ENCODE data around the gene IL1RAP. TPM values are rescaled to one million over a fixed set of nuclear protein-coding genes. Genes with fewer than 3 reads are reported as not detected.

IL1RAP gene
- total RNA-seq, 1 experiment from 2014 or later, result 1.6 TPM

GRCh38 chr3:190697502-190697830 lies 183.6 kb downstream of the IL1RAP start:
- Histone ChIP-seq H3K4me1 (ENCODE audit: low read length) (no peaks in the 10 kb centered on the region), H3K36me3 (ENCODE audit: insufficient read depth, low read length) (no peaks in the 10 kb centered on the region), H2AFZ (ENCODE audit: low read length) (no peak overlapping the region), H3K79me2 (ENCODE audit: low read length) (no peaks in the 10 kb centered on the region), H3K9ac (ENCODE audit: low read length) (no peak overlapping the region), H3K27ac (ENCODE audit: low read length) (no peak overlapping the region), H3K27me3 (ENCODE audit: low read length) (no peaks in the 10 kb centered on the region), H3K9me3 (ENCODE audit: low read length) (no peaks in the 10 kb centered on the region; the same call in 1 of the 2 replicates), H3K9me2 (replicated peaks; ENCODE audit: insufficient read depth, low read length) (no peaks in the 10 kb centered on the region), H3K4me3 (ENCODE audit: low read length) (no peak overlapping the region), H3K4me2 (ENCODE audit: low read depth, low read length, poor library complexity, severe bottlenecking) (no peak overlapping the region), H4K20me1 (ENCODE audit: insufficient read depth, low read depth, low read length) (no peaks in the 10 kb centered on the region)
- no peak for DNase-seq

GRCh38 chr3:190697901-190698300 lies 184.0 kb downstream of the IL1RAP start:
- H4K20me1 ChIP-seq (ENCODE audit: insufficient read depth, low read depth, low read length), result no peaks in the 10 kb centered on the region
- H3K27me3 ChIP-seq (ENCODE audit: low read length), result no peaks in the 10 kb centered on the region
- DNase-seq, result no peak
- no peak overlapping the region for H3K9ac ChIP-seq (ENCODE audit: low read length)
- H3K27ac ChIP-seq (ENCODE audit: low read length), result no peak overlapping the region
- H3K9me2 ChIP-seq (replicated peaks; ENCODE audit: insufficient read depth, low read length), result no peaks in the 10 kb centered on the region
- H3K4me3 ChIP-seq (ENCODE audit: low read length), result no peak overlapping the region
- H3K4me1 ChIP-seq (ENCODE audit: low read length), result no peaks in the 10 kb centered on the region
- no peaks in the 10 kb centered on the region for H3K9me3 ChIP-seq (ENCODE audit: low read length)
- H2AFZ ChIP-seq (ENCODE audit: low read length), result no peak overlapping the region
- no peaks in the 10 kb centered on the region for H3K36me3 ChIP-seq (ENCODE audit: insufficient read depth, low read length)
- no peaks in the 10 kb centered on the region for H3K79me2 ChIP-seq (ENCODE audit: low read length)
- H3K4me2 ChIP-seq (ENCODE audit: low read depth, low read length, poor library complexity, severe bottlenecking), result no peak overlapping the region

- H3K27ac ChIP-seq (ENCODE audit: low read length), result no peak overlapping the region
- no peaks in the 10 kb centered on the region for H3K79me2 ChIP-seq (ENCODE audit: low read length)
- no peaks in the 10 kb centered on the region for H3K27me3 ChIP-seq (ENCODE audit: low read length)
- no peaks in the 10 kb centered on the region for H4K20me1 ChIP-seq (ENCODE audit: insufficient read depth, low read depth, low read length)
- no peaks in the 10 kb centered on the region for H3K4me1 ChIP-seq (ENCODE audit: low read length)
- no peaks in the 10 kb centered on the region for H3K9me2 ChIP-seq (replicated peaks; ENCODE audit: insufficient read depth, low read length)
- no peak for DNase-seq
- H3K9me3 ChIP-seq (ENCODE audit: low read length), result no peaks in the 10 kb centered on the region
- no peaks in the 10 kb centered on the region for H3K36me3 ChIP-seq (ENCODE audit: insufficient read depth, low read length)
- no peak overlapping the region for H3K4me3 ChIP-seq (ENCODE audit: low read length)
- no peak overlapping the region for H2AFZ ChIP-seq (ENCODE audit: low read length)
- H3K4me2 ChIP-seq (ENCODE audit: low read depth, low read length, poor library complexity, severe bottlenecking), result no peak overlapping the region
- no peak overlapping the region for H3K9ac ChIP-seq (ENCODE audit: low read length)
These were observed 185.9 kb downstream of the IL1RAP start for GRCh38 chr3:190699776-190700175.

GRCh38 chr3:190701096-190701532 lies 187.2 kb downstream of the IL1RAP start:
- peak; percentile 69 for DNase-seq
- no peaks in the 10 kb centered on the region for H3K9me3 ChIP-seq (ENCODE audit: low read length)
- no peak overlapping the region for H2AFZ ChIP-seq (ENCODE audit: low read length)
- H3K4me1 ChIP-seq (ENCODE audit: low read length), result no peaks in the 10 kb centered on the region
- no peaks in the 10 kb centered on the region for H3K36me3 ChIP-seq (ENCODE audit: insufficient read depth, low read length)
- no peaks in the 10 kb centered on the region for H3K27me3 ChIP-seq (ENCODE audit: low read length)
- H3K79me2 ChIP-seq (ENCODE audit: low read length), result no peaks in the 10 kb centered on the region
- no peaks in the 10 kb centered on the region for H3K9me2 ChIP-seq (replicated peaks; ENCODE audit: insufficient read depth, low read length)
- H3K4me3 ChIP-seq (ENCODE audit: low read length), result no peak overlapping the region
- no peaks in the 10 kb centered on the region for H4K20me1 ChIP-seq (ENCODE audit: insufficient read depth, low read depth, low read length)
- no peak overlapping the region for H3K27ac ChIP-seq (ENCODE audit: low read length)
- H3K9ac ChIP-seq (ENCODE audit: low read length), result no peak overlapping the region
- H3K4me2 ChIP-seq (ENCODE audit: low read depth, low read length, poor library complexity, severe bottlenecking), result no peak overlapping the region

GRCh38 chr3:190706582-190706981 lies 192.7 kb downstream of the IL1RAP start:
- Histone ChIP-seq H3K9ac (ENCODE audit: low read length) (no peak overlapping the region), H3K36me3 (ENCODE audit: insufficient read depth, low read length) (no peaks in the 10 kb centered on the region), H3K9me2 (replicated peaks; ENCODE audit: insufficient read depth, low read length) (no peaks in the 10 kb centered on the region), H3K27me3 (ENCODE audit: low read length) (no peaks in the 10 kb centered on the region), H2AFZ (ENCODE audit: low read length) (no peak overlapping the region), H3K27ac (ENCODE audit: low read length) (no peak overlapping the region), H3K79me2 (ENCODE audit: low read length) (no peaks in the 10 kb centered on the region), H3K4me1 (ENCODE audit: low read length) (no peaks in the 10 kb centered on the region), H3K4me2 (ENCODE audit: low read depth, low read length, poor library complexity, severe bottlenecking) (no peak overlapping the region), H4K20me1 (ENCODE audit: insufficient read depth, low read depth, low read length) (no peaks in the 10 kb centered on the region), H3K4me3 (ENCODE audit: low read length) (no peak overlapping the region), H3K9me3 (ENCODE audit: low read length) (no peaks in the 10 kb centered on the region; the same call in 1 of the 2 replicates)
- no peak for DNase-seq

Other genes starting within 250 kb of the IL1RAP start
- gene CLDN1, start 191.6 kb upstream of the IL1RAP start, total RNA-seq (2014; rRNA removed; shearing (Covaris generic); ENCODE audit: low replicate concordance), result not detected in 2 replicates
- not detected in 2 replicates for gene CLDN16, start 125.9 kb upstream of the IL1RAP start, total RNA-seq (2014; rRNA removed; shearing (Covaris generic); ENCODE audit: low replicate concordance)
- gene TMEM207, start 64.2 kb upstream of the IL1RAP start, total RNA-seq (2014; rRNA removed; shearing (Covaris generic); ENCODE audit: low replicate concordance), result not detected in 2 replicates

All from Karpas-422 (cell line).